B cell (primary cell): Measurements from ENCODE around the gene MREG. TPM values are rescaled to one million over a fixed set of nuclear protein-coding genes. Genes with fewer than 3 reads are reported as not detected.

ENCODE experiments used
- ATAC-seq: fragments of 200-7000 bp; cut with Tn5 transposase; one replicate; pipeline ENCODE4 v1.10.0; 2021; ENCODE audit warnings: low read depth, mild to moderate bottlenecking, moderate number of reproducible peaks, moderate library complexity
- CTCF ChIA-PET: fragments of 350-600 bp; sonication (Branson Sonifier 250); formaldehyde crosslinking; loops from one replicate; lab custom pipeline; 2021; ENCODE audit warnings: antibody characterized with exemption, inconsistent platforms; lab: Charles Lee
- POLR2A ChIA-PET: fragments of 350-600 bp; sonication (Branson Sonifier 250); formaldehyde crosslinking; loops from one replicate; lab custom pipeline; 2021; ENCODE audit warnings: antibody characterized with exemption; lab: Charles Lee
- DNase-seq: peaks from one replicate; pipeline ENCODE4 v3.0.0; 2013
- H2AFZ ChIP-seq: 2 replicates; pipeline ENCODE4 v1.6.1; 2012; ENCODE audit warnings: mild to moderate bottlenecking, low read depth, low read length; ENCODE audit not compliant: insufficient read depth, poor library complexity, severe bottlenecking
- H3K27ac ChIP-seq, 2 donors: 1 replicate in 1 of 2; 2 replicates in 1 of 2; pipeline ENCODE4 v1.5.1; 2012 to 2013; ENCODE audit warnings: low read length in 2 of 2, mild to moderate bottlenecking in 2 of 2, moderate library complexity in 1 of 2
- H3K27me3 ChIP-seq, 4 experiments: fragments of 200-600 bp in 1 of 4; sonication (generic) in 1 of 4; replicated peaks in 1 of 4; 1 replicate in 2 of 4; 2 replicates in 2 of 4; pipeline versions ENCODE4 v1.6.1 to v1.7.0; 2013 to 2016; ENCODE audit warnings: low read length in 3 of 4, mild to moderate bottlenecking in 2 of 4, mixed read lengths in 1 of 4, moderate library complexity in 1 of 4; ENCODE audit not compliant: insufficient read depth in 4 of 4, control insufficient read depth in 3 of 4; ENCODE audit errors: control extremely low read depth in 1 of 4
- H3K36me3 ChIP-seq, 2 experiments: replicated peaks in 1 of 2; 1 replicate in 1 of 2; 2 replicates in 1 of 2; pipeline versions ENCODE4 v1.6.1 to v1.7.1; 2013; ENCODE audit warnings: low read length in 1 of 2; ENCODE audit not compliant: insufficient read depth in 2 of 2, control insufficient read depth in 1 of 2; ENCODE audit errors: control extremely low read depth in 1 of 2, extremely low read depth in 1 of 2
- H3K4me1 ChIP-seq, 2 donors: fragments of 200-600 bp in 1 of 2; sonication (generic) in 1 of 2; 1 replicate in 1 of 2; 2 replicates in 1 of 2; pipeline versions ENCODE4 v1.5.1 to v1.6.1; 2013 to 2017; ENCODE audit warnings: low read length in 2 of 2; ENCODE audit not compliant: control insufficient read depth in 2 of 2, insufficient read depth in 2 of 2
- H3K4me2 ChIP-seq: replicated peaks from 2 replicates; pipeline ENCODE3; 2012; ENCODE audit warnings: mild to moderate bottlenecking, low read depth, low read length; ENCODE audit not compliant: poor library complexity, severe bottlenecking
- H3K4me3 ChIP-seq, 5 experiments: fragments of 200-600 bp in 1 of 5; sonication (generic) in 1 of 5; 1 replicate in 3 of 5; 2 replicates in 2 of 5; pipeline versions ENCODE4 v1.5.1 to v1.7.0; 2011 to 2016; ENCODE audit warnings: low read length in 4 of 5, mild to moderate bottlenecking in 4 of 5, low read depth in 2 of 5, control low read depth in 1 of 5, moderate library complexity in 1 of 5; ENCODE audit not compliant: insufficient read depth in 1 of 5; ENCODE audit errors: control extremely low read depth in 1 of 5, extremely low read depth in 1 of 5
- H3K79me2 ChIP-seq: fragments of 200-600 bp; sonication (generic); one replicate; pipeline ENCODE4 v1.6.0; 2016; ENCODE audit warnings: low read length; ENCODE audit not compliant: control insufficient read depth, insufficient read depth
- H3K9ac ChIP-seq: fragments of 200-600 bp; sonication (generic); 2 replicates; pipeline ENCODE4 v1.6.1; 2017; ENCODE audit warnings: mild to moderate bottlenecking, low read length, moderate library complexity
- H3K9me3 ChIP-seq, 3 donors: one replicate each; pipeline versions ENCODE4 v1.6.1 to v1.7.1; 2013; ENCODE audit warnings: low read length in 2 of 3; ENCODE audit not compliant: control insufficient read depth in 2 of 3, insufficient read depth in 1 of 3; ENCODE audit errors: control extremely low read depth in 1 of 3
- H4K20me1 ChIP-seq: 2 replicates; pipeline ENCODE4 v1.6.0; 2012; ENCODE audit warnings: mild to moderate bottlenecking, low read length; ENCODE audit not compliant: insufficient read depth, control insufficient read depth, poor library complexity, severe bottlenecking
- H3K27ac Mint-ChIP-seq: one replicate; pipeline ENCODE4 v1.8.0; 2021; ENCODE audit warnings: mixed read lengths
- H3K27me3 Mint-ChIP-seq: one replicate; pipeline ENCODE4 v1.8.0; 2021; ENCODE audit warnings: mixed read lengths
- H3K4me1 Mint-ChIP-seq: one replicate; pipeline ENCODE4 v1.8.0; 2021; ENCODE audit warnings: mixed read lengths
- H3K4me3 Mint-ChIP-seq: one replicate; pipeline ENCODE4 v1.8.0; 2021; ENCODE audit warnings: mixed read lengths
- H3K9me3 Mint-ChIP-seq: one replicate; pipeline ENCODE4 v1.8.0; 2022; ENCODE audit warnings: mixed read lengths; ENCODE audit not compliant: insufficient read depth
- CTCF ChIP-seq: fragments of 200-600 bp; IDR thresholded peaks from one replicate; pipeline ENCODE4 v1.8.0; 2022; ENCODE audit warnings: antibody characterized with exemption, mild to moderate bottlenecking
- EZH2 ChIP-seq: IDR thresholded peaks from 2 replicates; pipeline ENCODE4 v1.6.1; 2012; ENCODE audit warnings: borderline replicate concordance, low read depth, mild to moderate bottlenecking, moderate library complexity, low read length; ENCODE audit not compliant: insufficient read depth, poor library complexity, severe bottlenecking
- WGBS: methylation state at CpG from one replicate; pipeline ENCODE4 v1.1.5; 2013; ENCODE audit warnings: missing lambda C conversion rate; ENCODE audit not compliant: insufficient coverage; 5-methylcytosine and 5-hydroxymethylcytosine counted together
- intact Hi-C: fragments of 100-400 bp; cut with micrococcal nuclease; formaldehyde crosslinking; loops from one replicate; pipeline ENCODE4 v1.10.0; 2022
- polyA plus RNA-seq: library from polyadenylated mRNA; depleted of rRNA; stranded (reverse); fragments of >200 nt; gene quantifications from 2 replicates; pipeline ENCODE4 v1.2.3, GENCODE V29; 2012
- total RNA-seq, 2 donors: library from RNA; stranded (reverse); fragments of 120-200 nt in 1 of 2; gene quantifications; 1 replicate in 1 of 2; 2 replicates in 1 of 2; pipeline versions ENCODE4 v1.2.3 to v1.2.4, GENCODE V29; 2013 to 2022

MREG gene
- total and polyA plus RNA-seq, 2 donors (not counting 1 experiment from before 2014, with no cell fraction given), result 2.1 to 5.7 TPM

GRCh38 chr2:215968499-215968898 lies 44.9 kb downstream of the MREG start:
- DNase-seq (no peak), ATAC-seq (no peak)
- H3K36me3 ChIP-seq, result no peaks in the 10 kb centered on the region
- H4K20me1 ChIP-seq, result no peaks in the 10 kb centered on the region
- no peaks in the 10 kb centered on the region for H3K9me3 ChIP-seq
- H2AFZ ChIP-seq, result no peak overlapping the region
- Mint-ChIP-seq H3K4me1 (peaks cover 20% of the 10 kb centered on the region), H3K9me3 (no peaks in the 10 kb centered on the region), H3K27me3 (no peaks in the 10 kb centered on the region), H3K4me3 (no peak overlapping the region), H3K27ac (no peak overlapping the region)
- no peak overlapping the region for H3K4me3 ChIP-seq
- peaks cover 8 to 12% of the 10 kb centered on the region in 2 donors for H3K4me1 ChIP-seq
- POLR2A ChIA-PET, result no interaction called here
- intact Hi-C loops, result no loop called here
- CTCF ChIA-PET, result interaction anchor here (0.9 to 1.3 kb wide), 2 partner anchors 10 to 55 kb away, joined by 4 read pairs; no protein-coding TSS in a partner anchor
- H3K9ac ChIP-seq, result no peak overlapping the region
- no peaks in the 10 kb centered on the region for H3K27me3 ChIP-seq
- TF ChIP-seq CTCF, result no peak
- TF ChIP-seq EZH2, result no peak
- H3K79me2 ChIP-seq, result no peaks in the 10 kb centered on the region
- 80% methylated on average over 1 of the region's 3 CpGs for WGBS
- H3K4me2 ChIP-seq, result no peak overlapping the region
- H3K27ac ChIP-seq, result no peak overlapping the region

- H3K36me3 ChIP-seq, result no peaks in the 10 kb centered on the region
- Mint-ChIP-seq H3K27ac (no peak overlapping the region), H3K27me3 (no peaks in the 10 kb centered on the region), H3K4me1 (peaks cover 20% of the 10 kb centered on the region), H3K9me3 (no peaks in the 10 kb centered on the region), H3K4me3 (no peak overlapping the region)
- ChIA-PET CTCF (no interaction called here), POLR2A (no interaction called here)
- 79% methylated on average over 2 of the region's 3 CpGs for WGBS
- intact Hi-C loops, result no loop called here
- no peak for TF ChIP-seq CTCF
- no peak for TF ChIP-seq EZH2
- H3K4me1 ChIP-seq, result peaks cover 8 to 12% of the 10 kb centered on the region in 2 donors
- no peak overlapping the region for H2AFZ ChIP-seq
- H3K9ac ChIP-seq, result no peak overlapping the region
- no peak for ATAC-seq
- H3K79me2 ChIP-seq, result no peaks in the 10 kb centered on the region
- no peak for DNase-seq
- no peak overlapping the region for H3K4me2 ChIP-seq
- H3K4me3 ChIP-seq, result no peak overlapping the region
- H3K9me3 ChIP-seq, result no peaks in the 10 kb centered on the region
- H3K27ac ChIP-seq, result no peak overlapping the region
- no peaks in the 10 kb centered on the region for H4K20me1 ChIP-seq
- no peaks in the 10 kb centered on the region for H3K27me3 ChIP-seq
Observed at GRCh38 chr2:215967590-215968378, 45.6 kb downstream of the MREG start.
